Fibroblast of lung (primary cell): ENCODE results near the gene NBPF4.
"Not testable (repeated sequence)": the region's sequence is repeated elsewhere in the genome, so short reads cannot be mapped to it uniquely, and the experiment has no call there.

Source experiments
- EZH2 ChIP-seq: IDR thresholded peaks from 2 replicates; pipeline ENCODE4 v1.5.1; 2012; ENCODE audit warnings: low read length, control low read depth, mild to moderate bottlenecking; ENCODE audit errors: missing control alignments
- TF ChIP-seq, protein P1 (sequence below), 2 donors: IDR thresholded peaks in 1 of 2; conservative IDR thresholded peaks in 1 of 2; 1 replicate in 1 of 2; 2 replicates in 1 of 2; pipeline ENCODE4 v1.5.1; 2011 to 2012; ENCODE audit warnings: low read length in 2 of 2, control low read depth in 1 of 2, inconsistent platforms in 1 of 2, low read depth in 1 of 2, mild to moderate bottlenecking in 1 of 2

DNA sequence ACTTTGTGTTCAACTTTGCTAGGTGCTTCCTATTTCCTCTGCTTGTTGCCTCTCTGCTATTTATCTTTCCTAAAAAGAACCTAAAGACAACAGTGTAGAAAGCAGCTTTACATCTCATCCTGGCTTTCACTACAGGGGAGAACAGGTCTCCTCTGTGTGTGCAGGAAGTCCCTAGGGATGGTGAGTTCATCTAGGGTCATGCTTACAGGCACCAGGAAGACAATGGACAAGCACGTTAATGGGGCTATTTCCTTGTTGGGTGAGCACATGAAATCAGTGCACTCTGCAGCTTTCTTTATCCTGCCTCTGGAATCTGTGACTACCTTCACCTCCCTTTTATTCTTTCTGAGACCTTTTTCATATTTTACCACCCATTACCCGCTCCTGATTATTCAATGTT, 4.5 kb downstream of the NBPF4 start:
- TF ChIP-seq, protein P1, sequence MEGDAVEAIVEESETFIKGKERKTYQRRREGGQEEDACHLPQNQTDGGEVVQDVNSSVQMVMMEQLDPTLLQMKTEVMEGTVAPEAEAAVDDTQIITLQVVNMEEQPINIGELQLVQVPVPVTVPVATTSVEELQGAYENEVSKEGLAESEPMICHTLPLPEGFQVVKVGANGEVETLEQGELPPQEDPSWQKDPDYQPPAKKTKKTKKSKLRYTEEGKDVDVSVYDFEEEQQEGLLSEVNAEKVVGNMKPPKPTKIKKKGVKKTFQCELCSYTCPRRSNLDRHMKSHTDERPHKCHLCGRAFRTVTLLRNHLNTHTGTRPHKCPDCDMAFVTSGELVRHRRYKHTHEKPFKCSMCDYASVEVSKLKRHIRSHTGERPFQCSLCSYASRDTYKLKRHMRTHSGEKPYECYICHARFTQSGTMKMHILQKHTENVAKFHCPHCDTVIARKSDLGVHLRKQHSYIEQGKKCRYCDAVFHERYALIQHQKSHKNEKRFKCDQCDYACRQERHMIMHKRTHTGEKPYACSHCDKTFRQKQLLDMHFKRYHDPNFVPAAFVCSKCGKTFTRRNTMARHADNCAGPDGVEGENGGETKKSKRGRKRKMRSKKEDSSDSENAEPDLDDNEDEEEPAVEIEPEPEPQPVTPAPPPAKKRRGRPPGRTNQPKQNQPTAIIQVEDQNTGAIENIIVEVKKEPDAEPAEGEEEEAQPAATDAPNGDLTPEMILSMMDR (conservative IDR thresholded peaks at IDR 0.05 in 1 of 2, IDR thresholded peaks at IDR 0.05 in 1 of 2; ENCODE audit: low read depth in 1 of 2, low read length in 2 of 2): not testable (repeated sequence)
- not testable (repeated sequence) for TF ChIP-seq EZH2
